Measurements from ENCODE around the gene TK2. TPM values are rescaled to one million over a fixed set of nuclear protein-coding genes. Genes with fewer than 3 reads are reported as not detected.

The TK2 gene
- total and polyA plus RNA-seq, 11 donors: 9.4 to 29.4 (median 17.3) TPM

- DNase-seq (no peak), ATAC-seq (no peak)
- Histone ChIP-seq H3K36me3 (peaks cover 0 to 88% (median 42%) of the 10 kb centered on the region in 9 donors), H3K9me3 (no peaks in the 10 kb centered on the region), H3K27me3 (no peaks in the 10 kb centered on the region), H3K27ac (peak overlapping the region in 1 of 12 donors; percentile 0), H3K4me1 (peaks cover 0 to 20% (median 0%) of the 10 kb centered on the region in 12 donors), H3K4me3 (no peak overlapping the region)
- TF ChIP-seq CTCF (IDR thresholded peaks at IDR 0.05) (peak in 5 of 12 donors; percentile 8 to 29 (median 23)), POLR2A (IDR thresholded peaks at IDR 0.05) (no peak)
- intact Hi-C loops (cut with DNase I): loop anchor here in 2 of 10 donors (5.0 kb wide), 2 partner anchors 35 to 40 kb away; partner anchors contain the start of gene CMTM3 (in 1 of the 2)
- WGBS, 4 donors: 78 to 87% (median 81%) methylated on average over 1 of the region's 1 CpG
Measured at GRCh38 chr16:66562409-66562808, 12.5 kb upstream of the TK2 start.

GRCh38 chr16:66561381-66562080 is 11.6 kb upstream of the TK2 start:
- no peaks in the 10 kb centered on the region for H3K27me3 ChIP-seq
- DNase-seq (no peak), ATAC-seq (no peak)
- WGBS, 4 donors: 92 to 96% (median 95%) methylated on average over 3 of the region's 3 CpGs
- no peaks in the 10 kb centered on the region for H3K9me3 ChIP-seq
- no peak for TF ChIP-seq POLR2A (IDR thresholded peaks at IDR 0.05)
- TF ChIP-seq CTCF (IDR thresholded peaks at IDR 0.05): no peak
- H3K4me1 ChIP-seq: peaks cover 0 to 26% (median 0%) of the 10 kb centered on the region in 12 donors
- H3K36me3 ChIP-seq: peaks cover 0 to 83% (median 37%) of the 10 kb centered on the region in 9 donors
- no peak overlapping the region for H3K27ac ChIP-seq
- intact Hi-C loops (cut with DNase I): loop anchor here in 2 of 10 donors (5.0 kb wide), 2 partner anchors 36 to 41 kb away; partner anchors contain the start of gene CMTM3 (in 1 of the 2)
- no peak overlapping the region for H3K4me3 ChIP-seq

GRCh38 chr16:66560107-66560506 is 10.2 kb upstream of the TK2 start:
- intact Hi-C loops (cut with DNase I): loop anchor here in 2 of 10 donors (5.0 kb wide), 2 partner anchors 37 to 42 kb away; partner anchors contain the start of gene CMTM3 (in 1 of the 2)
- Histone ChIP-seq H3K9me3 (no peaks in the 10 kb centered on the region), H3K27ac (no peak overlapping the region), H3K36me3 (peaks cover 0 to 75% (median 22%) of the 10 kb centered on the region in 9 donors), H3K4me1 (peaks cover 0 to 40% (median 0%) of the 10 kb centered on the region in 12 donors), H3K27me3 (no peaks in the 10 kb centered on the region), H3K4me3 (no peak overlapping the region)
- no peak for DNase-seq
- WGBS, 4 donors: 84 to 100% (median 92%) methylated on average over 1 of the region's 1 CpG
- TF ChIP-seq CTCF (IDR thresholded peaks at IDR 0.05) (no peak), POLR2A (IDR thresholded peaks at IDR 0.05) (no peak)
- ATAC-seq: no peak

- H3K4me3 ChIP-seq: peak overlapping the region in 1 of 12 donors; percentile 78
- no peaks in the 10 kb centered on the region for H3K9me3 ChIP-seq
- no peaks in the 10 kb centered on the region for H3K27me3 ChIP-seq
- H3K27ac ChIP-seq: no peak overlapping the region
- 94 to 96% (median 95%) methylated on average over 6 of the region's 6 CpGs for WGBS, 4 donors
- DNase-seq: no peak
- TF ChIP-seq CTCF (IDR thresholded peaks at IDR 0.05): no peak
- TF ChIP-seq POLR2A (IDR thresholded peaks at IDR 0.05): no peak
- no peak for ATAC-seq
- intact Hi-C loops (cut with DNase I): loop anchor here in 6 of 10 donors (5.0 to 10.0 kb wide), 8 partner anchors 37 to 192 kb away; partner anchors contain the start of gene CMTM3 (in 2 of the 6)
- H3K36me3 ChIP-seq: peaks cover 0 to 34% (median 8%) of the 10 kb centered on the region in 9 donors
- peaks cover 0 to 63% (median 29%) of the 10 kb centered on the region in 12 donors for H3K4me1 ChIP-seq
Measured at GRCh38 chr16:66554495-66554894, 4.6 kb upstream of the TK2 start.

All from heart left ventricle (tissue), 16 donors.